B cell (primary cell): Measurements from ENCODE around the gene ANTXRL. TPM values are rescaled to one million over a fixed set of nuclear protein-coding genes. Genes with fewer than 3 reads are reported as not detected.

Experiments used
- ATAC-seq: fragments of 200-7000 bp; cut with Tn5 transposase; one replicate; pipeline ENCODE4 v1.10.0; 2021; ENCODE audit warnings: low read depth, mild to moderate bottlenecking, moderate number of reproducible peaks, moderate library complexity
- CTCF ChIA-PET: fragments of 350-600 bp; sonication (Branson Sonifier 250); formaldehyde crosslinking; loops from one replicate; lab custom pipeline; 2021; ENCODE audit warnings: antibody characterized with exemption, inconsistent platforms; lab: Charles Lee
- POLR2A ChIA-PET: fragments of 350-600 bp; sonication (Branson Sonifier 250); formaldehyde crosslinking; loops from one replicate; lab custom pipeline; 2021; ENCODE audit warnings: antibody characterized with exemption; lab: Charles Lee
- DNase-seq: peaks from one replicate; pipeline ENCODE4 v3.0.0; 2013
- H2AFZ ChIP-seq: 2 replicates; pipeline ENCODE4 v1.6.1; 2012; ENCODE audit warnings: mild to moderate bottlenecking, low read depth, low read length; ENCODE audit not compliant: insufficient read depth, poor library complexity, severe bottlenecking
- H3K27ac ChIP-seq, 2 donors: 1 replicate in 1 of 2; 2 replicates in 1 of 2; pipeline ENCODE4 v1.5.1; 2012 to 2013; ENCODE audit warnings: low read length in 2 of 2, mild to moderate bottlenecking in 2 of 2, moderate library complexity in 1 of 2
- H3K27me3 ChIP-seq, 4 experiments: fragments of 200-600 bp in 1 of 4; sonication (generic) in 1 of 4; replicated peaks in 1 of 4; 1 replicate in 2 of 4; 2 replicates in 2 of 4; pipeline versions ENCODE4 v1.6.1 to v1.7.0; 2013 to 2016; ENCODE audit warnings: low read length in 3 of 4, mild to moderate bottlenecking in 2 of 4, mixed read lengths in 1 of 4, moderate library complexity in 1 of 4; ENCODE audit not compliant: insufficient read depth in 4 of 4, control insufficient read depth in 3 of 4; ENCODE audit errors: control extremely low read depth in 1 of 4
- H3K36me3 ChIP-seq, 2 experiments: replicated peaks in 1 of 2; 1 replicate in 1 of 2; 2 replicates in 1 of 2; pipeline versions ENCODE4 v1.6.1 to v1.7.1; 2013; ENCODE audit warnings: low read length in 1 of 2; ENCODE audit not compliant: insufficient read depth in 2 of 2, control insufficient read depth in 1 of 2; ENCODE audit errors: control extremely low read depth in 1 of 2, extremely low read depth in 1 of 2
- H3K4me1 ChIP-seq, 2 donors: fragments of 200-600 bp in 1 of 2; sonication (generic) in 1 of 2; 1 replicate in 1 of 2; 2 replicates in 1 of 2; pipeline versions ENCODE4 v1.5.1 to v1.6.1; 2013 to 2017; ENCODE audit warnings: low read length in 2 of 2; ENCODE audit not compliant: control insufficient read depth in 2 of 2, insufficient read depth in 2 of 2
- H3K4me2 ChIP-seq: replicated peaks from 2 replicates; pipeline ENCODE3; 2012; ENCODE audit warnings: mild to moderate bottlenecking, low read depth, low read length; ENCODE audit not compliant: poor library complexity, severe bottlenecking
- H3K4me3 ChIP-seq, 5 experiments: fragments of 200-600 bp in 1 of 5; sonication (generic) in 1 of 5; 1 replicate in 3 of 5; 2 replicates in 2 of 5; pipeline versions ENCODE4 v1.5.1 to v1.7.0; 2011 to 2016; ENCODE audit warnings: low read length in 4 of 5, mild to moderate bottlenecking in 4 of 5, low read depth in 2 of 5, control low read depth in 1 of 5, moderate library complexity in 1 of 5; ENCODE audit not compliant: insufficient read depth in 1 of 5; ENCODE audit errors: control extremely low read depth in 1 of 5, extremely low read depth in 1 of 5
- H3K79me2 ChIP-seq: fragments of 200-600 bp; sonication (generic); one replicate; pipeline ENCODE4 v1.6.0; 2016; ENCODE audit warnings: low read length; ENCODE audit not compliant: control insufficient read depth, insufficient read depth
- H3K9ac ChIP-seq: fragments of 200-600 bp; sonication (generic); 2 replicates; pipeline ENCODE4 v1.6.1; 2017; ENCODE audit warnings: mild to moderate bottlenecking, low read length, moderate library complexity
- H3K9me3 ChIP-seq, 3 donors: one replicate each; pipeline versions ENCODE4 v1.6.1 to v1.7.1; 2013; ENCODE audit warnings: low read length in 2 of 3; ENCODE audit not compliant: control insufficient read depth in 2 of 3, insufficient read depth in 1 of 3; ENCODE audit errors: control extremely low read depth in 1 of 3
- H4K20me1 ChIP-seq: 2 replicates; pipeline ENCODE4 v1.6.0; 2012; ENCODE audit warnings: mild to moderate bottlenecking, low read length; ENCODE audit not compliant: insufficient read depth, control insufficient read depth, poor library complexity, severe bottlenecking
- H3K27ac Mint-ChIP-seq: one replicate; pipeline ENCODE4 v1.8.0; 2021; ENCODE audit warnings: mixed read lengths
- H3K27me3 Mint-ChIP-seq: one replicate; pipeline ENCODE4 v1.8.0; 2021; ENCODE audit warnings: mixed read lengths
- H3K4me1 Mint-ChIP-seq: one replicate; pipeline ENCODE4 v1.8.0; 2021; ENCODE audit warnings: mixed read lengths
- H3K4me3 Mint-ChIP-seq: one replicate; pipeline ENCODE4 v1.8.0; 2021; ENCODE audit warnings: mixed read lengths
- H3K9me3 Mint-ChIP-seq: one replicate; pipeline ENCODE4 v1.8.0; 2022; ENCODE audit warnings: mixed read lengths; ENCODE audit not compliant: insufficient read depth
- CTCF ChIP-seq: fragments of 200-600 bp; IDR thresholded peaks from one replicate; pipeline ENCODE4 v1.8.0; 2022; ENCODE audit warnings: antibody characterized with exemption, mild to moderate bottlenecking
- EZH2 ChIP-seq: IDR thresholded peaks from 2 replicates; pipeline ENCODE4 v1.6.1; 2012; ENCODE audit warnings: borderline replicate concordance, low read depth, mild to moderate bottlenecking, moderate library complexity, low read length; ENCODE audit not compliant: insufficient read depth, poor library complexity, severe bottlenecking
- WGBS: methylation state at CpG from one replicate; pipeline ENCODE4 v1.1.5; 2013; ENCODE audit warnings: missing lambda C conversion rate; ENCODE audit not compliant: insufficient coverage; 5-methylcytosine and 5-hydroxymethylcytosine counted together
- intact Hi-C: fragments of 100-400 bp; cut with micrococcal nuclease; formaldehyde crosslinking; loops from one replicate; pipeline ENCODE4 v1.10.0; 2022
- polyA plus RNA-seq: library from polyadenylated mRNA; depleted of rRNA; stranded (reverse); fragments of >200 nt; gene quantifications from 2 replicates; pipeline ENCODE4 v1.2.3, GENCODE V29; 2012
- total RNA-seq, 2 donors: library from RNA; stranded (reverse); fragments of 120-200 nt in 1 of 2; gene quantifications; 1 replicate in 1 of 2; 2 replicates in 1 of 2; pipeline versions ENCODE4 v1.2.3 to v1.2.4, GENCODE V29; 2013 to 2022

Gene ANTXRL
- total and polyA plus RNA-seq, 2 donors (not counting 1 experiment from before 2014, with no cell fraction given), result not detected

DNA sequence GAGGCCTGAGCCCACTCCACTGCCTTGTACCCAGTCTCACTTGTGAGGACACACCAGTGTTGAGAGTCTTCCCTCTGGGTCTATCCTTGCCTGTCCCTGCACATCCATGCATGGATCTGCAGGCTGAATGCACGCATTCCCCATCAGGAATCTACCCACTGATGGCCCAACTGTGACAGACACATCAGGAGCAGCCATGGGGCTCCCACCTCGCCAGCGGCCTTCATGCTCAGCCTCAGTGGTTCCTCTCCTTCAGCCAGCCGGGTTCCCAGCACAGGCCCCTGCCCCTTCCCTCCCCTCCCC, 21.3 kb downstream of the ANTXRL start:
- Histone ChIP-seq H3K27me3 (peaks cover 0 to 3% (median 0%) of the 10 kb centered on the region in 4 experiments), H3K4me3 (no peak overlapping the region), H4K20me1 (no peaks in the 10 kb centered on the region), H3K4me2 (no peak overlapping the region), H3K4me1 (no peaks in the 10 kb centered on the region), H3K79me2 (no peaks in the 10 kb centered on the region), H3K9me3 (no peaks in the 10 kb centered on the region), H3K36me3 (no peaks in the 10 kb centered on the region), H3K27ac (no peak overlapping the region), H3K9ac (no peak overlapping the region), H2AFZ (no peak overlapping the region)
- WGBS, result 75% methylated on average over 1 of the region's 4 CpGs
- intact Hi-C loops, result no loop called here
- TF ChIP-seq EZH2 (no peak), CTCF (no peak)
- Mint-ChIP-seq H3K4me1 (no peaks in the 10 kb centered on the region), H3K27ac (no peak overlapping the region), H3K27me3 (peaks cover 4% of the 10 kb centered on the region), H3K4me3 (no peak overlapping the region), H3K9me3 (no peaks in the 10 kb centered on the region)
- ChIA-PET POLR2A (no interaction called here), CTCF (no interaction called here)
- DNase-seq, result no peak
- no peak for ATAC-seq

- H3K4me2 ChIP-seq, result no peak overlapping the region
- H3K4me3 ChIP-seq, result no peak overlapping the region
- intact Hi-C loops, result no loop called here
- Mint-ChIP-seq H3K27me3 (peaks cover 4% of the 10 kb centered on the region), H3K4me3 (no peak overlapping the region), H3K9me3 (no peaks in the 10 kb centered on the region), H3K4me1 (no peaks in the 10 kb centered on the region), H3K27ac (no peak overlapping the region)
- CTCF ChIA-PET, result interaction anchor here (1.0 kb wide), 1 partner anchor 17 kb away, joined by 3 read pairs; no protein-coding TSS in a partner anchor
- no peaks in the 10 kb centered on the region for H3K9me3 ChIP-seq
- ATAC-seq, result no peak
- no peak overlapping the region for H3K27ac ChIP-seq
- H3K9ac ChIP-seq, result no peak overlapping the region
- no peaks in the 10 kb centered on the region for H3K79me2 ChIP-seq
- H3K4me1 ChIP-seq, result no peaks in the 10 kb centered on the region
- H2AFZ ChIP-seq, result no peak overlapping the region
- peaks cover 0 to 3% (median 0%) of the 10 kb centered on the region in 4 experiments for H3K27me3 ChIP-seq
- POLR2A ChIA-PET, result no interaction called here
- no peak for DNase-seq
- H4K20me1 ChIP-seq, result no peaks in the 10 kb centered on the region
- no peaks in the 10 kb centered on the region for H3K36me3 ChIP-seq
- WGBS, result 93% methylated on average over 18 of the region's 21 CpGs
- TF ChIP-seq CTCF (no peak), EZH2 (no peak)
Measured at GRCh38 chr10:46308666-46309450, 22.1 kb downstream of the ANTXRL start.
